ENCODE data around the gene DOCK10. TPM values are rescaled to one million over a fixed set of nuclear protein-coding genes. Genes with fewer than 3 reads are reported as not detected.

DOCK10 gene
- 10 to 100 TPM; 53.2 to 81.8 TPM for total RNA-seq
- polyA plus RNA-seq: 10 to 100 TPM in 1 of 2 donors, 1 to 10 TPM in 1; 7.6 to 32.1 TPM
- long read RNA-seq, donor 1, partial matches to known transcripts: 10 of 23 reads
- long read RNA-seq, donor 1, other reads (novel, unspliced or antisense): 13 of 23 reads
- long read RNA-seq, donor 2, partial matches to known transcripts: 5 of 17 reads
- long read RNA-seq, donor 2, other reads (novel, unspliced or antisense): 12 of 17 reads

GRCh38 chr2:225041851-225042799, at the start of gene DOCK10:
Gene DOCK10, minus strand, starts transcription at chr2:225042468. Its CDS starts 94 bp downstream, at chr2:225042374.
- WGBS, 2 donors: 0 to 1% methylated on average over 100 to 113 of the region's 113 CpGs
- DNase-seq (peak; percentile 66 to 78), ATAC-seq (ENCODE audit: low FRiP score) (peak; percentile 60)
- no peaks in the 10 kb centered on the region for H3K4me1 ChIP-seq (ENCODE audit: control insufficient read depth in 1 of 2, insufficient read depth in 2 of 2, low read length in 2 of 2)
- H3K4me3 ChIP-seq (ENCODE audit: low read length in 2 of 2): peak within 1 kb of the TSS; percentile 39 to 73
- no peaks in the 10 kb centered on the region for H3K27me3 ChIP-seq (ENCODE audit: control insufficient read depth in 1 of 2, insufficient read depth in 2 of 2, low read length in 1 of 2)
- intact Hi-C loops (cut with DNase I): no loop called here
- no peaks in the 10 kb centered on the region for H3K36me3 ChIP-seq (ENCODE audit: control insufficient read depth in 1 of 2, insufficient read depth in 2 of 2, low read length in 1 of 2)
- H3K9me3 ChIP-seq (ENCODE audit: control insufficient read depth, low read length): no peaks in the 10 kb centered on the region
- no peak within 1 kb of the TSS for H3K27ac ChIP-seq (ENCODE audit: low read depth in 1 of 2, low read length in 2 of 2)

GRCh38 chr2:225091336-225091735, 49.1 kb upstream of the DOCK10 start:
- ATAC-seq (ENCODE audit: low FRiP score) (no peak), DNase-seq (no peak)
- intact Hi-C loops (cut with DNase I): no loop called here
- Histone ChIP-seq H3K27me3 (ENCODE audit: control insufficient read depth in 1 of 2, insufficient read depth in 2 of 2, low read length in 1 of 2) (no peaks in the 10 kb centered on the region), H3K4me1 (ENCODE audit: control insufficient read depth in 1 of 2, insufficient read depth in 2 of 2, low read length in 2 of 2) (no peaks in the 10 kb centered on the region), H3K27ac (ENCODE audit: low read depth in 1 of 2, low read length in 2 of 2) (no peak overlapping the region), H3K4me3 (ENCODE audit: low read length in 2 of 2) (no peak overlapping the region), H3K9me3 (ENCODE audit: control insufficient read depth, low read length) (no peaks in the 10 kb centered on the region), H3K36me3 (ENCODE audit: control insufficient read depth in 1 of 2, insufficient read depth in 2 of 2, low read length in 1 of 2) (peaks cover 0 to 2% of the 10 kb centered on the region in 2 donors)
- 89 to 90% methylated on average over 2 of the region's 2 CpGs for WGBS, 2 donors

DNA sequence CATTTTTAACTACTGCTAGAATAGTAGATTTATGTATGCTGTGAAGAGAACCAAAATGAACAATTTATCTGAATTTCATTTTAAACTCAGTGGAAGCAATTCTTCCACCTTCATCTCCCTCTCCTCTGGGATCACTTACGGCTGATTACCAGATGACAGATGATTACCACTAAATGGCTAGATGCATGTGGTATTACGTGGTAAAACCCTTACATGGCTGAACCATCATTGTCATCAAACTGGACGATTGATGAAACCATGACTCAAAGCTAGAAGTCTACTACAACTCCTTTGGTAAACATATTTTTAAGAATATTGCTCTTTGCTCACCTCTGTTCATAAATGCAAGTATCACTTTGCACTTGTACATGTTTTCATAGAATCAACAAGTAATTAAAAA, 48.5 kb upstream of the DOCK10 start:
- no peaks in the 10 kb centered on the region for H3K4me1 ChIP-seq (ENCODE audit: control insufficient read depth in 1 of 2, insufficient read depth in 2 of 2, low read length in 2 of 2)
- no peaks in the 10 kb centered on the region for H3K9me3 ChIP-seq (ENCODE audit: control insufficient read depth, low read length)
- intact Hi-C loops (cut with DNase I): no loop called here
- 66 to 78% methylated on average over 3 of the region's 3 CpGs for WGBS, 2 donors
- no peak for ATAC-seq (ENCODE audit: low FRiP score)
- H3K27me3 ChIP-seq (ENCODE audit: control insufficient read depth in 1 of 2, insufficient read depth in 2 of 2, low read length in 1 of 2): no peaks in the 10 kb centered on the region
- no peak overlapping the region for H3K4me3 ChIP-seq (ENCODE audit: low read length in 2 of 2)
- H3K27ac ChIP-seq (ENCODE audit: low read depth in 1 of 2, low read length in 2 of 2): no peak overlapping the region
- no peak for DNase-seq
- peaks cover 0 to 2% of the 10 kb centered on the region in 2 donors for H3K36me3 ChIP-seq (ENCODE audit: control insufficient read depth in 1 of 2, insufficient read depth in 2 of 2, low read length in 1 of 2)

- Histone ChIP-seq H3K36me3 (ENCODE audit: control insufficient read depth in 1 of 2, insufficient read depth in 2 of 2, low read length in 1 of 2) (no peaks in the 10 kb centered on the region), H3K4me1 (ENCODE audit: control insufficient read depth in 1 of 2, insufficient read depth in 2 of 2, low read length in 2 of 2) (peaks cover 0 to 2% of the 10 kb centered on the region in 2 donors), H3K27me3 (ENCODE audit: control insufficient read depth in 1 of 2, insufficient read depth in 2 of 2, low read length in 1 of 2) (no peaks in the 10 kb centered on the region), H3K27ac (ENCODE audit: low read depth in 1 of 2, low read length in 2 of 2) (no peak overlapping the region), H3K9me3 (ENCODE audit: control insufficient read depth, low read length) (no peaks in the 10 kb centered on the region), H3K4me3 (ENCODE audit: low read length in 2 of 2) (no peak overlapping the region)
- DNase-seq: no peak
- intact Hi-C loops (cut with DNase I): no loop called here
- ATAC-seq (ENCODE audit: low FRiP score): no peak
- 91% methylated on average over 5 of the region's 5 CpGs for whole genome bisulfite sequencing, 2 donors
Measured at GRCh38 chr2:225086915-225087314, 44.6 kb upstream of the DOCK10 start.

GRCh38 chr2:225086439-225086838, 44.2 kb upstream of the DOCK10 start:
- no peak overlapping the region for H3K4me3 ChIP-seq (ENCODE audit: low read length in 2 of 2)

GRCh38 chr2:225083276-225083675, 41.0 kb upstream of the DOCK10 start:
- ATAC-seq (ENCODE audit: low FRiP score): no peak
- Histone ChIP-seq H3K4me3 (ENCODE audit: low read length in 2 of 2) (no peak overlapping the region), H3K27me3 (ENCODE audit: control insufficient read depth in 1 of 2, insufficient read depth in 2 of 2, low read length in 1 of 2) (no peaks in the 10 kb centered on the region), H3K4me1 (ENCODE audit: control insufficient read depth in 1 of 2, insufficient read depth in 2 of 2, low read length in 2 of 2) (peaks cover 0 to 2% of the 10 kb centered on the region in 2 donors), H3K27ac (ENCODE audit: low read depth in 1 of 2, low read length in 2 of 2) (no peak overlapping the region), H3K36me3 (ENCODE audit: control insufficient read depth in 1 of 2, insufficient read depth in 2 of 2, low read length in 1 of 2) (no peaks in the 10 kb centered on the region), H3K9me3 (ENCODE audit: control insufficient read depth, low read length) (no peaks in the 10 kb centered on the region)
- no peak for DNase-seq
- intact Hi-C loops (cut with DNase I): no loop called here
- 88 to 91% methylated on average over 3 of the region's 3 CpGs for WGBS, 2 donors

More at GRCh38 chr2:225086439-225086838, 44.2 kb upstream of the DOCK10 start:
- 94 to 95% methylated on average over 4 of the region's 4 CpGs for WGBS, 2 donors
- Histone ChIP-seq H3K9me3 (ENCODE audit: control insufficient read depth, low read length) (no peaks in the 10 kb centered on the region), H3K36me3 (ENCODE audit: control insufficient read depth in 1 of 2, insufficient read depth in 2 of 2, low read length in 1 of 2) (no peaks in the 10 kb centered on the region), H3K27ac (ENCODE audit: low read depth in 1 of 2, low read length in 2 of 2) (no peak overlapping the region), H3K27me3 (ENCODE audit: control insufficient read depth in 1 of 2, insufficient read depth in 2 of 2, low read length in 1 of 2) (no peaks in the 10 kb centered on the region), H3K4me1 (ENCODE audit: control insufficient read depth in 1 of 2, insufficient read depth in 2 of 2, low read length in 2 of 2) (peaks cover 0 to 2% of the 10 kb centered on the region in 2 donors)
- DNase-seq: no peak
- intact Hi-C loops (cut with DNase I): no loop called here
- no peak for ATAC-seq (ENCODE audit: low FRiP score)

- H3K4me1 ChIP-seq (ENCODE audit: control insufficient read depth in 1 of 2, insufficient read depth in 2 of 2, low read length in 2 of 2): no peaks in the 10 kb centered on the region
- no peaks in the 10 kb centered on the region for H3K27me3 ChIP-seq (ENCODE audit: control insufficient read depth in 1 of 2, insufficient read depth in 2 of 2, low read length in 1 of 2)
- no peak overlapping the region for H3K4me3 ChIP-seq (ENCODE audit: low read length in 2 of 2)
- H3K9me3 ChIP-seq (ENCODE audit: control insufficient read depth, low read length): no peaks in the 10 kb centered on the region
- intact Hi-C loops (cut with DNase I): no loop called here
- no peaks in the 10 kb centered on the region for H3K36me3 ChIP-seq (ENCODE audit: control insufficient read depth in 1 of 2, insufficient read depth in 2 of 2, low read length in 1 of 2)
- DNase-seq (no peak), ATAC-seq (ENCODE audit: low FRiP score) (no peak)
- no peak overlapping the region for H3K27ac ChIP-seq (ENCODE audit: low read depth in 1 of 2, low read length in 2 of 2)
Measured at GRCh38 chr2:225076125-225076524, 33.9 kb upstream of the DOCK10 start.

- H3K4me1 ChIP-seq (ENCODE audit: control insufficient read depth in 1 of 2, insufficient read depth in 2 of 2, low read length in 2 of 2): no peaks in the 10 kb centered on the region
- intact Hi-C loops (cut with DNase I): no loop called here
- H3K36me3 ChIP-seq (ENCODE audit: control insufficient read depth in 1 of 2, insufficient read depth in 2 of 2, low read length in 1 of 2): no peaks in the 10 kb centered on the region
- no peaks in the 10 kb centered on the region for H3K9me3 ChIP-seq (ENCODE audit: control insufficient read depth, low read length)
- no peak for DNase-seq
- no peak for ATAC-seq (ENCODE audit: low FRiP score)
- no peaks in the 10 kb centered on the region for H3K27me3 ChIP-seq (ENCODE audit: control insufficient read depth in 1 of 2, insufficient read depth in 2 of 2, low read length in 1 of 2)
- WGBS, 2 donors: 92 to 95% methylated on average over 1 of the region's 1 CpG
- H3K4me3 ChIP-seq (ENCODE audit: low read length in 2 of 2): no peak overlapping the region
- H3K27ac ChIP-seq (ENCODE audit: low read depth in 1 of 2, low read length in 2 of 2): no peak overlapping the region
Measured at GRCh38 chr2:225074919-225075681, 32.8 kb upstream of the DOCK10 start.

Measured in aorta (tissue), 5 donors.